A549 (cell line): ENCODE measurements around the gene LILRA5.

Experiments
- EP300 ChIP-seq, 2 experiments: fragments of >200 bp; sonication (Bioruptor Twin); formaldehyde crosslinking; IDR thresholded peaks; 2 replicates in 1 of 2; 3 replicates in 1 of 2; pipeline ENCODE4 v1.6.1; 2016 to 2017
- TF ChIP-seq, protein P1 (sequence below): fragments of >200 bp; sonication (Bioruptor Twin); formaldehyde crosslinking; IDR thresholded peaks from 3 replicates; pipeline ENCODE4 v1.6.1; 2016
- TF ChIP-seq, protein P2 (sequence below): fragments of >200 bp; sonication (Bioruptor Twin); formaldehyde crosslinking; IDR thresholded peaks from 3 replicates; pipeline ENCODE4 v1.5.1; 2016

DNA sequence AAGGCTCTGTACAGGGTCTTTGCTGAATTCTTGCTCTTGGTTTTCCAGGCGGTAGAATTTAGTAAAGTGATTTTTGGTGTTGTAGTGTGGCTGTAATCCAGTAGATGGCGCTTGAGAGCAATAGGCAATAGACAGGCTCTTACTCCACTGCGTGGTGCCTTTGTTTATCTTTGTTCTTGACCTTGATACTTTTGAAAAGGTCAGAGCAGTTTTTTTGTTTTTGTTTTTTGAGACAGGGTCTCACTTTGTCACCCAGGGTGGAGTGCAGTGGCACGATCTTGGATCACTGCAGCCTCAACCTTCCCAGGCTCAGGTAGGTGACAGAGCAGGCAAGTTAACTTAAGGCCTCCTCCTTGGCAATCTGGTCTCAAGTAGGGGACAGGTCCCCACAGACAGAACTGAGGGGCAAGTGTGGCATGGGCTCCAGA is 12.2 kb upstream of the LILRA5 start:
- TF ChIP-seq, protein P1, sequence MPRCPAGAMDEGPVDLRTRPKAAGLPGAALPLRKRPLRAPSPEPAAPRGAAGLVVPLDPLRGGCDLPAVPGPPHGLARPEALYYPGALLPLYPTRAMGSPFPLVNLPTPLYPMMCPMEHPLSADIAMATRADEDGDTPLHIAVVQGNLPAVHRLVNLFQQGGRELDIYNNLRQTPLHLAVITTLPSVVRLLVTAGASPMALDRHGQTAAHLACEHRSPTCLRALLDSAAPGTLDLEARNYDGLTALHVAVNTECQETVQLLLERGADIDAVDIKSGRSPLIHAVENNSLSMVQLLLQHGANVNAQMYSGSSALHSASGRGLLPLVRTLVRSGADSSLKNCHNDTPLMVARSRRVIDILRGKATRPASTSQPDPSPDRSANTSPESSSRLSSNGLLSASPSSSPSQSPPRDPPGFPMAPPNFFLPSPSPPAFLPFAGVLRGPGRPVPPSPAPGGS: no peak
- TF ChIP-seq, protein P2, sequence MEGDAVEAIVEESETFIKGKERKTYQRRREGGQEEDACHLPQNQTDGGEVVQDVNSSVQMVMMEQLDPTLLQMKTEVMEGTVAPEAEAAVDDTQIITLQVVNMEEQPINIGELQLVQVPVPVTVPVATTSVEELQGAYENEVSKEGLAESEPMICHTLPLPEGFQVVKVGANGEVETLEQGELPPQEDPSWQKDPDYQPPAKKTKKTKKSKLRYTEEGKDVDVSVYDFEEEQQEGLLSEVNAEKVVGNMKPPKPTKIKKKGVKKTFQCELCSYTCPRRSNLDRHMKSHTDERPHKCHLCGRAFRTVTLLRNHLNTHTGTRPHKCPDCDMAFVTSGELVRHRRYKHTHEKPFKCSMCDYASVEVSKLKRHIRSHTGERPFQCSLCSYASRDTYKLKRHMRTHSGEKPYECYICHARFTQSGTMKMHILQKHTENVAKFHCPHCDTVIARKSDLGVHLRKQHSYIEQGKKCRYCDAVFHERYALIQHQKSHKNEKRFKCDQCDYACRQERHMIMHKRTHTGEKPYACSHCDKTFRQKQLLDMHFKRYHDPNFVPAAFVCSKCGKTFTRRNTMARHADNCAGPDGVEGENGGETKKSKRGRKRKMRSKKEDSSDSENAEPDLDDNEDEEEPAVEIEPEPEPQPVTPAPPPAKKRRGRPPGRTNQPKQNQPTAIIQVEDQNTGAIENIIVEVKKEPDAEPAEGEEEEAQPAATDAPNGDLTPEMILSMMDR: peak; percentile 77
- TF ChIP-seq EP300 (IDR thresholded peaks at IDR 0.05): no peak
